DMS53 (cell line): ENCODE results near the gene TTLL1.
A peak's percentile ranks its signal among the peaks of the same experiment; 100 is the strongest.

Source experiments
- DNase-seq: peaks from one replicate; lab custom pipeline; 2025; lab: John Stamatoyannopoulos, UW

Gene TTLL1

DNA sequence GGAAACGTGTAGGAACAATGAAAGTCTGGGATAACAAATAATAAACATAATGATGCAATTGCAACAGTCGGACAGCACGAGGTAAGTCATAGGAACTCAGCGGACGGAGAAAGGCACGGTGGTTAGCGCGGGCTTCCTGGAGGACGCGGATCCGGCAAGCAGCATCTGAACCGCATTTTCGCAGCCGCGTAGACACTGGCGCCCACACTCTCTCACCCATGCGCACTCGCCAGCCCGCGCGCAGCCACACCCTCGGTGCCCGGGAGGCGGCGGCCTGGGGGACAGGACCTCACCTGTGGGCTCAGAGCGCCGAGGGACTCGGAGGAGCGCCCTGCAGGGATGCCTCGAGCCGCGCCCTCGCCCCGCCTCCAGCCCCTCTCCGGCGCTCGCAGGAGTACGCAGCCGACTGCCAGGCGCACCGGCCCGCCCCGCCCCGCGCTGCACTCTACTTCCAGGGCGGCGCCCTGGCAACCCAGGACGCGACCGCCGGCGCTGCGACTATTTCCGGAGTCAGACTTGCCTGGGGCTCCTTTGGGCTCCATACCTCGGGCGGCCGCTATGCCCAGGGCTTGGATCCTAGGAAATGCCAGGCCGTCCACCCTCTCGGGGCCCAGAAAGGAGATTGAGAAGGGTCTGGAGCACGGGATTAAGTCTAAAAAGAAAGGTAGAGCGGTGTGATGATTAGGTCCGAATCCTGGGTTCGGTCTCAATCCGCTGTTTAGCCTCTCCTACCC, at the start of gene TTLL1:
Gene TTLL1, minus strand, starts transcription at position 408 of the 734 bp plus-strand sequence. CDS start 13,805 bp downstream, outside the sequence.
- DNase-seq = peak; percentile 94

DNA sequence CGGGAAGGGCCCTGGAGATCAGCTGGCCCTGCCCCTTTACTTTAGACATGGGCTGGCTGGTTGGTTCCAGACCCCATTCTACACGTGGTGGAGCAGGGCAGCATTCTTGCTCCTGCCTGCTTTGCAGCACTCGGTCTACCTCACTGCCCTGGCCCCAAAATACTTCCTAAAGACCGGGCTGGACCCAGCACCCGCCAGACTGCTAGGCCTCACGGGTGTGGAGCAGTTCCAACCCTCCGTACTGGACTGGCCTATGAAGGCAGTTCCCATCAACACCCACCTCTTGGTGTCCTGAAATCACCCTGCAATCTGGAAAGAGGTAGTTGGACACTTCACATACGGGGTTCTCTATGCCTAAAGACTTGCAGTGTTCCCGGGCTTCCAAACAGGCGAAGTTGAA, 47.6 kb upstream of the TTLL1 start:
- DNase-seq = no peak

DNA sequence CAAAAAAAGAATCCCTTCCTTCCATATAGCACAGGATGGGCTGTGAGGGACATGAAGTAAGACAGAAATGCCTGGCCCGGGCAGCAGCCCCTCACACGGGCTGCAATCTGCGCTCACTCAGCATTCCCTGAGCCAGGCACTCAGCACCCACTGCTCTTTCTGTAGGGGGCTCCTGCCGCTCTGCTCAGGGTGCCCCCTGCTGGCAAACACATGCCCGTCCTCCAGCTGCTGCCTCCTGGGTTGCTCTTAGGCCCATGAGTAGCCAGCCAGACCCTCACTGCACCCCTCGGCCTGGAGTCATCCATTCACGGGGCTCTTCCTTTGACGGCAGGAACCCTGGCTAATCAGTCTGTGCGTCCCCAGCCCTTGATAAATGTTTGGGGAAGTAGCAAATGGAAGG, 47.1 kb upstream of the TTLL1 start:
- DNase-seq = peak; percentile 45

DNA sequence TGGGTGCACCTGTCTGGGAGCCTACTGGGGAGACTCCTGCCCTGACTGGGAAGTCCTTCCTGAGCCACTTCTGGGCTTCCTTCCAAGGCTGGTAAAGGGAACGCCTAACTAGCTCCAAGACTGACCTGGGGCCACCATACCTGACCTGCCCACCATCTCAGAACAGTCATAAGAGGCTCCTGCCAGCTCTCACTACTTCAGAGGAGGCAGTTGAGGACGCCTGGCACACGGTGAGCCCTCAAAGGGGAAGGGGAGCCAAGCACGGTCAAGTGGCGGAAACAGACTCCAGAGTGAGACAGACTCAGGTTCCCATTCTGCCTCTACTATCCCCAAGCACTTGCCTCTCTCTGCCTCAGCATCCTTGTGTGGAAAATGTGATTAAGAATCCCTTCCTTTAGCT, 46.4 kb upstream of the TTLL1 start:
- DNase-seq = no peak

DNA sequence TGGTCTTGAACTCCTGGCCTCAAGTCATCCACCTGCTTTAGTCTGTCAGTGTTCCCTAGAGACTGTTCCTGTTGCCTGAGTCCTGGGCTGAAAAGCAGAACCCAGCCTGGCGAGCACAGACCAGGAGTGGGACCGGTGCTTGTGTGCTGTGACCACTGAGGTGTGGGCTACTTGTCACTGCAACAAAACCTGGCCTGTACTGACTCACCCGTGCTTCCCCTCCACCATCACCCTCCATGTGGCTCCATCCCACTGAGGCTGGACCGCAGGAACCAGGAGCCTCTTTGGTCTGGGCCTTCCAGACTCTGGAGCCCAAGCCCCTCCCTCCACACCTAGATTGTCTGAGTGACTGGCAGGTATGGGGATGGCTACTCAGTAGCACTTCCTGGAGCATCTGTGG, 45.4 kb upstream of the TTLL1 start:
- no peak for DNase-seq

DNA sequence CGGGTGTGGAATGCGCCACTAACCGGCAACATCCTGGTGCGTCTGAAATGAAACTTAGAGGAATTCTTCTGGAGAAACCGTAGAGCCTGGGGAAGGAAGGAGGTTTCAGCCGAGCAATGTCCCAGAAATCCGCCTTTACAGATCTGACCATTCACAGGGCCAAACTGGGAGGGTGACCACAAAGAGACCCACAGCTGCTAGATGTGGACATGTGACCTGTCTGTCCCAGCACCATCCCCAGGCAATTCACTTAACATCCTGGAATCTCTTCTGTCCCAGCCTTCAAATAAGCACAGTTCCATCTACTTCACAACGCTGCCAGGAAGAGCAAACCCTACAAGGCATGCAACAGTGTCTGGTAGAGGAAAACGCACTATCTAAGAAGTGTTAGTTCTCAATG, 44.2 kb upstream of the TTLL1 start:
- DNase-seq = no peak

DNA sequence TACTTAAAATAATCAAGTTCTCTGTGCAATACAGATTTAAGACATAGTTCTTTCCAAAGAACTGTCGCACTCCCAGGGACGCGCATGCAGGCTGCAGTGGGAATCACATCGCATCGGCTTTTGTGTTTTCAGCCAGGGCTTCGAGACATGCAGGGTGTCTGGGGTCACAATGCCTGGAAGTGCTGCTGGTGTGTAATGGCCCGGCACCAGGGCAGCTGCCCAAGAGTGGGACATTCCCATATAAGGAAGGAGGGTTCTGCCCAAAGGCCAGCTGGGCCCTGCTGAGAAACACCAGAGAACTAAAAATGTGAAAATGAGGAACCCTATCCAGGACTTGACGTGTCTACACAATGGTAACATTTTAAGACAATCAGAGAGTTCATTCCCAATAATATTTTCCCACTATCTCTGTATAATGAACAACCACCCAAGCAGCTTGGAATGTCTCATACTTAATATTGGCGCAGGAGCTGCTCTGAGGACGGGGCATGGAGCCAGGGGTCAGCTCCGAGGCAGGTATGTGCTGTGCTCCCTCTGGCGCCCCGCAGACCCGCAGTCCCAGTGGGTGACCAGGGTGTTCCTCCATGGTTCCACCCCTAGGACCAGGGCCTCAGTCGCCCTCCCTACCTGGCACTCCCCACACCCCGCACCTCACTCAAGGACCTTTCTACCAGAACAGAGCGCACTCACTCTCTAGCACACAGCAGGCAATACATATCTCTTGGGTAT, 42.7 kb upstream of the TTLL1 start:
- DNase-seq = no peak

DNA sequence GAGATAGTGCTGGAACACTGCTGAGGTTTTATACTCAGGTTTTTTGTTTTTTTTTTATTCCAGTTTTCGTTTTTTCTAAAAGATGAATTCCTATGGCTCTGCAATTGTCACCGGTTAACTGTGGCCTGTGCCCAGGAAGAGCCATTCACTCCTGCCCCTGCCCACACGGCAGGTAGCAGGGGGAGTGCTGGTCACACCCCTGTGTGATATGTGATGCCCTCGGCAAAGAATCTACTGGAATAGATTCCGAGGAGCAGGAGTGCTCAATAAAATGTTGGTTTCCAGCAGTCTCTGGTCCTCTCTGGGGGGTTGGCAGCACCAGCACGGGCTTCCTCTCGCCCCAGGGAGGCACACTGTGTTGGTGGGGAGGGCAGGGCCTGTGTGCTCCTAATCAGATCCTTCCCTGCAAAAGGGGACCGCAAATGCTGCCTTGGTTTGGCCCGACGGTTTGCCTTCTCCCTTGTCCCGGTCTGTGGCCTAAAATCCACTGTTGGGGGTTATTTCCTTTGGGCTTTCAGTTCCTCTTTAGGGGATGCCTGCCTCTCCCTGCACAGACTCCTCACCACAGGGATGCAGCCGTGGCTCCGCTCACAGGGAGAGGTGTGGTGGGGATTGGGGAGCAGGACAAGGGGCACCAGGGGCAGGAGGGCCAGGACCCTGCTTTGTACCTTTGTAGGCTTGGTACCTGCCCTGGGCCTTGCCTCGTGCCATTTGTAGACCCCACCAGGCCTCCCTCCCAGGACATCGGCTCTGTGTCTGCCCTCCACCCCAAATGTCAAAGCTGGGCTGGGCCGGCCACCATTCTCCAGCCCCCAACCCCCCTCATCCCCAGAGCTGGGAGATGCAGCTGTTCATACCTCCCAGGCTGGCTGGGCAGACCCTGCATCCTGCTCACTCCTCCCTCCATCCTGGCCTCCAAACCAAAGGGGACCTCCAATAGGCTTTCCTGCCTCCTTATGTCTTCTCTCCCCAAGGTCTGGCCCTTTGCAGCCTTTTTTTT, 40.5 kb upstream of the TTLL1 start:
- DNase-seq = peak; percentile 65

DNA sequence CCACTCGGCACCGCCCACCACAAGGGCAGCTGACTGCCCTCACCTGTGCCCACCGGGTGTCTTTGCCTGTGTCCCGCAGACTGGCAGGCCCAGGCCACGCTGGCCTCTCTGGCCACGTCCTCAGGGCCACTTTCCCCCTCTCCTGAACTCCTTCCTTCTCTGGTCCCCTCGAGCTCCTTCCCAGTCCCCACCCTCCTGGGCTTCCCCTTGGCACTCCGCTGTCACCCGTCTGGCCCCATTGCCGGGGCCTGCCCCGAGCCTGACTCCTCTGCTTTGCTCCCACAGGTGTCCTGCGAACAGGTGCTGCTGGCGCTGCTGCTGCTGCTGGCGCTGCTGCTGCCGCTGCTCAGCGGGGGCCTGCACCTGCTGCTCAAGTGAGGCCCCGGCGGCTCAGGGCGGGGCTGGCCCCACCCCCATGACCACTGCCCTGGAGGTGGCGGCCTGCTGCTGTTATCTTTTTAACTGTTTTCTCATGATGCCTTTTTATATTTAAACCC, 39.8 kb upstream of the TTLL1 start:
- peak; percentile 91 for DNase-seq

DNA sequence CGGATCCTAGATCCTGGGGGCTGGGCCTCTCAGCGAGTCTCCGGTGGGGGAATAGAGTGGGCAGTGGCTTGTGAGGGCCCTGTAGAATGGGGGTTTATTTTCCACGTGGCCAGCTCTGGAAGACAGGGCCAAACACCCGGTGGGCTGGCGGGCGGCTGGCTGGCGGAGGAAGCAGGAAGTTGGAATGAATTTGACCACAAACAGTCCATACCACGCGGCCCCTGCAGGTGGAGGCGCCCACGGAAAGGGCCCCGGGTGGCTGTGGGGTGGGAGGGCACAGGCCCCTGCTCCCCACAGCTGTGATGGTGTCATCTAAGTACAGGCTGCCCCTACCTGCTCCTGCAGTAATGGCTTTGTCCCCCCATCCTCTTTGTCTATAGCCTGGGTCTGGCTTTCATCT, 38.9 kb upstream of the TTLL1 start:
- no peak for DNase-seq

DNA sequence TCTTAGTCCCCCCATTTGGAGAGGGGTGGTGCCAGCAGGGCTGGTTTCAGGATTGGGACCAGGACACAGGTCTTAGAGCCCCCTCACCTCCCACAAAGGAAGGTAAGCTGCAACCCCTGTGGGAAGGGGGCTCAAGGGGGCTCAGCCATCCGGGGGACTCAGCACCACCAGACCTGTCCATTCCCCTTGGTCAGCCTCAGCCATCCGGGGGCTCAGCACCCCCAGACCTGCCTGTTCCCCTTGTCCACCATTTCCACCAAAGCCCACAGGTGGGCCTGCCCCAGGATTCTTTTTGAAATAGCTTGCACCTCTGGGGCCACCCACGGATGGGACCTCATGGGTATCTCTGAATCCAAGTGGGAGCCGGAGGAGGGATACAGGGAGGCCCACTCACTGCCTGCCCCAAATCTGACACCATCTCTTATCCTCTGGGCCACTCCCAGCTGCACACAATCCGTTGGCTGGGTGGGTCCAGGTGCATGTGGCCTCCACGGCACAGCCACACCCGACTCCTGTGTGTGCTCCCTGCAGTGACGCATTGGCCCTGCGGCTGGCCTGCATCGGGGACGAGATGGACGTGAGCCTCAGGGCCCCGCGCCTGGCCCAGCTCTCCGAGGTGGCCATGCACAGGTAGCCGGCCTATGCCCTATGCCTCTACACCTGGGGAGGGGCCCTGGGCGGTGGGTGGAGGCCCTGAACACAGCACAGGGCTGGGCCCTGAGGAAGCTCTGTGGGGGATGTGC, 38.1 kb upstream of the TTLL1 start:
- DNase-seq = no peak

DNA sequence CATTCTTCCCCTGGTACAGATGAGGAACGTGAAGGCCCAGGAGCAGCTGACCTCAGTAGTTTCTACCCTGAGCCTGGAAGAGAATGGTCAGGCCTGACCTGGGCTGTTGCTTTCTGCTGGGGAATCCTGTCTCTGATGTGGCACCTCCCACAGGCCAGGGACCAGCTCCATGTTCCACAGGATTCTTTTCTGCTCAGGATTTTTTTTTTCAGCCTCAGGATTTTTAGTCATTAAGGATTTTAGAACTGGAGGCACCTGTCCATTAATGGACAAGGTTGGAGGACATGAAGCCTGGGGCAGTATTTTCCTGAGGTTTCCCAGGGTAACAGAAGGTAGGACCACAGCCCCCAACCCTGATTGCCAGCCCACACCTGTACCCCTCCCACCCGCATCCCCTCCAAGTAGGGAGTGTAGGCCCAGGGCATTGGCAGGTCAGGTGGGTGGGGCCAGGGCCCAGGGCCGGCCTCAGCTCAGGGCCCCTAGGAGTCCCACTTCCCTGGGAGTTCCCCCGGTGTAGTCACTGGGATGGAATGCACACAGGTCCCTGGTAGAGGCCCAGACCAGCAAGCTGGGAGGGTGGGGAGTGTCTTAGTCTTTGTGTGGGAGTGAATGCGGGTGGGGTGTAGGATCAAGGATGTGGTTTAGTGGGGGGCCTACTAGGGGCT, 37.4 kb upstream of the TTLL1 start:
- DNase-seq = peak; percentile 24

DNA sequence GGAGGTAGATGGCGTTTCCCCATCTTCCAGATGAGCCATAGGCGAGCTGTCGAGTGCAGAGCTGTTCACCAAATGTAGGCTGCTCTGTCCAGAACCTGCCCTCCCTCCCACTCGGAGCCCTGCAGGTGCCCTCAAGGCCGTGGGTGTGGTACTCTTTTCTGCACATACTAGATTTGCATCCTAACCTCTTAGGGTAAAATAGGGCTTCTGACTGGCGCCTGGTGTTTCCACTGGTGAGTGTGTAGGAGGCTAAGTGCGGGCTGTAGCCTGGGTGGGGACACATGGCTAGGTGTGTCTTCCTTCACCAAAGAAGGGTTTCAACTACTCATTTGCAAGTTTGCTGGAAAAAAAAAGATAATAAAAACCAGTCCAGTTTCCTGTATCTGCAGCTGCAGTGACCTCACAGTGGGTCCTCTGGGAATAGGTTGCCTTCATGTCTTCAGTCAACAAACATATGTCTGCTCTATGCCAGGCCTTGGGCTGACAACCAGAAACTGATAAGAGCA, 29.8 kb upstream of the TTLL1 start:
- DNase-seq = no peak

DNA sequence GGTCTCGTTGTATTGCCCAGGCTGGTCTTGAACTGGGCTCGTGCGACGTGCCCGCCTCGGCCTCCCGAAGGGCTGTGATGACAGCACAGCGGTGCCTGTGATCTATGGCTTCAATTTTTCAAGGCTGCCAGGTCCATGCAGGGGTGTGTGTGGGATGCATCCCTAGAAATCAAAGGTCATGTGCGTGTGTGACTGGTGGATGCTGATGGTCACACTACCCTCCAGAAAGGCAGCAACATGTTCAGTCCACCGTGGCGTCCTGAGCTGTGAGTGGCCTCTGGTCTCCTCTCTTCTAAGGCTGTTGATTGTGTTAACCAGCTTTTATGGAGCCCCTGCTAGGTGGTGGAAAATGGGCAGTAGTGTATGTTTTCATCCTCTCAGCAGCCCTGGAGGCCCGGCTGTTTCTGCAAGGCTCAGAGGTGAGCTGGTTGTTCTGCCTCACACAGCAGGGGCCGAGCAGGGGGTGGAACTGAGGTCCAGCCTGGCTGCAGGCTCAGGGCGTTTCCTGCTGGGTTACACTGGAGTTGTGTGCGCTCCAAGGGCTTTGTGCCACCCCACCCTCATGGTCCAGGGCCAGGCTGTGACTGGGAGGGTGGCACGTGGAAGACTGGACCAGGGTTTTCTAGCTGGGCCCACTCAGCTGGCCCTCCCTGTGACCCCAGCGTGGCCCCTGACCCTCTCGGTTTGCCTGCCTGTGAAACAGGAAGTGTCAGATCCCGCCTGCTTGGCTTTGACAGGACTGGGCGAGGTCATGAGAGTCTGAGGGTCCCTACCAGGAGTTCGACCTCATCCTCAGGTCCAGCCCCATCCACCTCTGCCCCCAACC, 29.0 kb upstream of the TTLL1 start:
- no peak for DNase-seq

DNA sequence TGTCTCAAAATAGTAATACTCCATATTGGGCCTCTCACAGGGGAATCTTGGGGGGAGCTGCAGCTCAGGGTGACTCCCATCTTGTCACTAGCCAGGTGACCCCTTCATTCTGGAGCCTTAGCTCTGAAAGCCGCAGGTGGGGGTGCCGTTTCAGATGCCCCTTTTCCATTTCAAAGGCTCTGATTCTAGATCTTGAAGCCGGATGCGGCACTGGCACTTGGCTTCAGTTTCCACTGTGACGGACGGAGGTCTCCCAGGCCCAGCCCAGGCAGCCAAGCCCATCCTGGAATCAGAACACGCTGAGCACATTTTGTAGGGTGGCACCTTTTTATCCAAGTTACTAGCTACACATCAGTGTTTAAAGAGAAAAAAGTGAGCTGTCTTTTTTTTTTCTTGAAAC, 27.7 kb upstream of the TTLL1 start:
- DNase-seq = no peak

DNA sequence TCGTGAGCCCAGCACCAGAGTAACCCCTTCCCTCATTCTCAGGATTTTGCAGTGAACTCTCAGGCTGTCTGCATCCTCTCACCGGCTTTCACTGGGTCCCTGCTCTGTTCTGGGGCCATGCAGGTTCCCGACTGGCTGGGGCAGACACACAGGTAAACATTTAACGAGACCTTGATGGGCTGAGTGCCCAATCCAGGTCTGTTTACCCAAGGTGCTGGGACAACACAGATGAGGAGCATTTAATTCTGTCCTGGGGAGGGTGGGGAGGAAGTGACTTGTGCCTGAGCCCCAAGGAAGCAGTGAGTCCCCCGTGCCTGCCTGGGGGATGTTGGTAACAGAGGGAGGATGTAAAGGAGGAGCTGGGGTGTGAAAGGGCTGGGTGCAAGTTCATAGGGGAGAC, 25.8 kb upstream of the TTLL1 start:
- peak; percentile 87 for DNase-seq

DNA sequence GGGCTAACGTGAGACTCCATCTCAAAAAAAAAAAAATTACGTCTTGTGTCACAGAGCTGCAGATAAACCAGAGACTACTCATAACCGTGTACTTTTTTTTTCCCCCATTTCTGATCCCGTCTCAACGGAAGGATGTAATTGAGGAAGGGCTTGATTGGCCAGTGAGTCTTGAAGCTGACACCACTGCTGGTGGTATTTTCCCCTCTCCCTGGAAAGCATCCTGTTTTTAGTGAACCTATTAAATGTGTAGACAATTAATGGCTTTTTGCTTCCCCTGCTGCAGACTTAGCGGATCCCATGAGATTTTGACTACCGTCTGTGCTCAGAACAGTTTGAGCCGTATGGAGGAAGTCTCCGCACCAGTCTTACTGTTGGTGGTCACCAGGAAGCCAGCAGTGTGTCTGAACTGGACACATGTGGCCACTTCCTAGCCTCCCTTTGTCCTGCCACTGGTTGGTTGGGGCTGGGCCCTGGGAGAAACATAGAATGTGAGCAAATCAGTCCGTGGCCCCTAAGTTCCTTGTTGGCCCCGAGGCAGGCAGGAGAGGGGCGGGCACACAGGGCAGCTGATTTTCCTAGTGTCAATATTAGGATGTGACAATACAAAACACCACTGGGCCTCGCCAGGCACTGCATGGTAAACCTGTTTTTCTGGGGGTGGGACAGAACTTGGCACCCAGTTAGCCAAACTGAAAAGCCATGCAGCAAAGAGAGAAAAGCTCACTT, 24.5 kb upstream of the TTLL1 start:
- peak; percentile 85 for DNase-seq

DNA sequence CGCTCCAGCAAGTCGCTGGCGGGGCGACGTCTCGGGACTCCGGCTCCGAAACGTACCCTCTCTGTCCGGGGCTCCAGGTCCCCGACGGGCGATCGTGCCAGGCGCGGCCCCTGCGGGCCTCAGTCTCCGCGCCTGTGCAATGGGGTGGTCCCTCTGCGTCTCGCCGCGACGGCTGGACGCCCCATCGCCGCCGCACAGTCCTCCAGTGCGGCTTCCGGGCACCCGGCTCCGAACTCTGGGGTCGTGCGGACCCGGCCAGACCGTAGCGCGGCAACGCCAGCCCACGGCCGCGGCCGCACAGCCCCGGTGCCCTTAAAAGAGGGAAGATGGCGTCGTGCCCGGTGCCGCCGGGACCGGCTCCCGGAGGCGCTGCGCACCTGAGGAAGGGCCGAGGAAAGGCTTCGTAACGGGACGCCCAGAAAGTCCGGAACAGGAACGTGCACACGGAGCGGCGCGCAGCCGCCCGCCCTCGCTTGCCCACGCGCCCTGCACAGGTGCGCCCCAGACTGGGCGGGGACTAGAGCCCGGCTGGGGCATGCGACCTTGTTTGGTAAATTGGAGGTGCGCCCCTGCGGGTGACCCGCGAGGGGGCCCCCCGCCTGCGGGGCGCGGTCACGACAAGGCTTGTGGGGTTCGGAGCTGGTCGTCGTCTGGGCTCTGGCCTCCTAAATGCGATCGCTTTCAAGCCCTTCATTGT, 21.9 kb upstream of the TTLL1 start:
- peak; percentile 81 for DNase-seq
